Muscle layer of duodenum (tissue), 2 donors: Measurements from ENCODE around the gene MFAP5.

Source experiments
- H3K27ac ChIP-seq: one replicate; pipeline ENCODE4 v1.7.0; 2013; ENCODE audit warnings: mild to moderate bottlenecking, low read length
- H3K27me3 ChIP-seq: one replicate; pipeline ENCODE4 v1.7.0; 2013; ENCODE audit warnings: low read depth, mild to moderate bottlenecking, control low read depth, low read length
- H3K36me3 ChIP-seq, 2 donors: one replicate each; pipeline ENCODE4 v1.7.0; 2013; ENCODE audit warnings: low read length in 2 of 2, control low read depth in 1 of 2, mild to moderate bottlenecking in 1 of 2; ENCODE audit not compliant: insufficient read depth in 2 of 2, control insufficient read depth in 1 of 2
- H3K4me1 ChIP-seq, 2 donors: one replicate each; pipeline ENCODE4 v1.7.0; 2013; ENCODE audit warnings: low read length in 2 of 2, mild to moderate bottlenecking in 2 of 2, control low read depth in 1 of 2, moderate library complexity in 1 of 2; ENCODE audit not compliant: insufficient read depth in 2 of 2, control insufficient read depth in 1 of 2
- H3K4me3 ChIP-seq, 2 donors: one replicate each; pipeline ENCODE4 v1.7.0; 2013; ENCODE audit warnings: low read length in 2 of 2, low read depth in 1 of 2, mild to moderate bottlenecking in 1 of 2
- H3K9me3 ChIP-seq, 2 donors: one replicate each; pipeline ENCODE4 v1.7.0; 2013; ENCODE audit warnings: low read length in 2 of 2, control low read depth in 1 of 2, mild to moderate bottlenecking in 1 of 2; ENCODE audit not compliant: control insufficient read depth in 1 of 2
- donor health status: healthy.

Gene MFAP5

GRCh38 chr12:8695116-8695515 lies 32.5 kb upstream of the MFAP5 start:
- no peaks in the 10 kb centered on the region for H3K36me3 ChIP-seq
- no peak overlapping the region for H3K4me3 ChIP-seq
- H3K4me1 ChIP-seq: peaks cover 7 to 30% of the 10 kb centered on the region in 2 donors
- no peaks in the 10 kb centered on the region for H3K27me3 ChIP-seq
- H3K27ac ChIP-seq: no peak overlapping the region
- no peaks in the 10 kb centered on the region for H3K9me3 ChIP-seq

GRCh38 chr12:8692573-8692972 lies 29.9 kb upstream of the MFAP5 start:
- H3K27me3 ChIP-seq: no peaks in the 10 kb centered on the region
- peak overlapping the region; percentile 78 for H3K27ac ChIP-seq
- H3K4me1 ChIP-seq: peaks cover 4 to 40% of the 10 kb centered on the region in 2 donors
- no peaks in the 10 kb centered on the region for H3K9me3 ChIP-seq
- H3K36me3 ChIP-seq: no peaks in the 10 kb centered on the region
- H3K4me3 ChIP-seq: no peak overlapping the region

GRCh38 chr12:8689681-8690080 lies 27.1 kb upstream of the MFAP5 start:
- Histone ChIP-seq H3K9me3 (no peaks in the 10 kb centered on the region), H3K27ac (no peak overlapping the region), H3K4me1 (peaks cover 4 to 43% of the 10 kb centered on the region in 2 donors), H3K36me3 (no peaks in the 10 kb centered on the region), H3K4me3 (no peak overlapping the region), H3K27me3 (no peaks in the 10 kb centered on the region)

- peaks cover 4 to 40% of the 10 kb centered on the region in 2 donors for H3K4me1 ChIP-seq
- H3K36me3 ChIP-seq: no peaks in the 10 kb centered on the region
- no peaks in the 10 kb centered on the region for H3K27me3 ChIP-seq
- peak overlapping the region; percentile 76 for H3K27ac ChIP-seq
- no peaks in the 10 kb centered on the region for H3K9me3 ChIP-seq
- peak overlapping the region; percentile 32 to 34 for H3K4me3 ChIP-seq
Observed at GRCh38 chr12:8687846-8688601, 25.4 kb upstream of the MFAP5 start.

GRCh38 chr12:8685051-8685450 lies 22.4 kb upstream of the MFAP5 start:
- Histone ChIP-seq H3K9me3 (no peaks in the 10 kb centered on the region), H3K27ac (no peak overlapping the region), H3K27me3 (no peaks in the 10 kb centered on the region), H3K4me3 (no peak overlapping the region), H3K4me1 (peaks cover 4 to 26% of the 10 kb centered on the region in 2 donors), H3K36me3 (no peaks in the 10 kb centered on the region)

GRCh38 chr12:8681129-8681884 lies 18.7 kb upstream of the MFAP5 start:
- no peak overlapping the region for H3K4me3 ChIP-seq
- H3K27ac ChIP-seq: no peak overlapping the region
- H3K4me1 ChIP-seq: no peaks in the 10 kb centered on the region
- no peaks in the 10 kb centered on the region for H3K27me3 ChIP-seq
- H3K9me3 ChIP-seq: no peaks in the 10 kb centered on the region
- H3K36me3 ChIP-seq: no peaks in the 10 kb centered on the region

GRCh38 chr12:8680533-8680932 lies 17.9 kb upstream of the MFAP5 start:
- H3K4me3 ChIP-seq: no peak overlapping the region
- H3K4me1 ChIP-seq: no peaks in the 10 kb centered on the region
- H3K27ac ChIP-seq: no peak overlapping the region
- no peaks in the 10 kb centered on the region for H3K9me3 ChIP-seq
- H3K36me3 ChIP-seq: no peaks in the 10 kb centered on the region
- H3K27me3 ChIP-seq: no peaks in the 10 kb centered on the region

GRCh38 chr12:8678661-8679111 lies 16.1 kb upstream of the MFAP5 start:
- H3K4me1 ChIP-seq: no peaks in the 10 kb centered on the region
- H3K4me3 ChIP-seq: no peak overlapping the region
- no peak overlapping the region for H3K27ac ChIP-seq
- no peaks in the 10 kb centered on the region for H3K9me3 ChIP-seq
- no peaks in the 10 kb centered on the region for H3K27me3 ChIP-seq
- H3K36me3 ChIP-seq: no peaks in the 10 kb centered on the region

GRCh38 chr12:8677362-8677761 lies 14.7 kb upstream of the MFAP5 start:
- no peak overlapping the region for H3K4me3 ChIP-seq
- H3K36me3 ChIP-seq: no peaks in the 10 kb centered on the region
- no peak overlapping the region for H3K27ac ChIP-seq
- H3K4me1 ChIP-seq: no peaks in the 10 kb centered on the region
- no peaks in the 10 kb centered on the region for H3K9me3 ChIP-seq
- no peaks in the 10 kb centered on the region for H3K27me3 ChIP-seq

GRCh38 chr12:8676651-8677050 lies 14.0 kb upstream of the MFAP5 start:
- no peaks in the 10 kb centered on the region for H3K9me3 ChIP-seq
- no peaks in the 10 kb centered on the region for H3K36me3 ChIP-seq
- H3K27ac ChIP-seq: no peak overlapping the region
- H3K4me1 ChIP-seq: no peaks in the 10 kb centered on the region
- no peak overlapping the region for H3K4me3 ChIP-seq
- H3K27me3 ChIP-seq: no peaks in the 10 kb centered on the region

- Histone ChIP-seq H3K27ac (no peak overlapping the region), H3K4me3 (no peak overlapping the region)
Observed at GRCh38 chr12:8675591-8676036, 13.0 kb upstream of the MFAP5 start.

More at GRCh38 chr12:8675591-8676036, 13.0 kb upstream of the MFAP5 start:
- Histone ChIP-seq H3K9me3 (no peaks in the 10 kb centered on the region), H3K27me3 (no peaks in the 10 kb centered on the region), H3K4me1 (no peaks in the 10 kb centered on the region), H3K36me3 (no peaks in the 10 kb centered on the region)
